K562 (cell line): Measurements from ENCODE around the gene WIPF2. TPM values are rescaled to one million over a fixed set of nuclear protein-coding genes. Genes with fewer than 3 reads are reported as not detected.

ENCODE experiments used
- ATAC-seq: fragments of 200-7000 bp; cut with Tn5 transposase; 3 replicates; pipeline ENCODE4 v1.9.1; 2020; ENCODE audit warnings: moderate library complexity
- BruUV-seq: library from RNA; stranded (reverse); fragments of 400-500 nt; replicated peaks from 2 replicates; lab custom pipeline; 2021; lab: Mats Ljungman, UMichigan
- CTCF ChIA-PET: fragments of 300-600 bp; formaldehyde crosslinking; extraction: SDS; loops from one replicate; lab custom pipeline; 2021; ENCODE audit warnings: low intra/inter-chr PET ratio; lab: Yijun Ruan, JAX
- POLR2A ChIA-PET: fragments of 300-600, 350-650 bp; sonication (Branson Sonifier 250); formaldehyde crosslinking; extraction: SDS; loops from one replicate; lab custom pipeline; 2021; ENCODE audit warnings: antibody characterized with exemption, inconsistent platforms; lab: Yijun Ruan, JAX
- DNase-seq, 4 experiments: peaks; one replicate each; pipeline versions ENCODE4 v3.0.0 to v3.0.0-alpha.2; 2011 to 2018; ENCODE audit warnings: low spot score in 3 of 4, mixed read lengths in 3 of 4; ENCODE audit errors: extremely low read depth in 1 of 4
- FAIRE-seq: peaks from 2 replicates; lab custom pipeline; 2011; peaks lifted over from hg19 to GRCh38; lab: Jason Lieb, UNC
- H2AFZ ChIP-seq: 2 replicates; pipeline ENCODE4 v1.6.0; 2011; ENCODE audit warnings: low read depth, low read length, control low read depth, inconsistent platforms
- H3K27ac ChIP-seq: fragments of 200-600 bp; 3 replicates; pipeline ENCODE4 v1.8.0; 2011; ENCODE audit warnings: low read depth, mild to moderate bottlenecking, control low read depth, inconsistent platforms, low read length, moderate library complexity, mixed read lengths; ENCODE audit errors: extremely low read depth
- H3K27me3 ChIP-seq, 2 experiments: fragments of 300-600 bp in 1 of 2; 2 replicates in 1 of 2; 3 replicates in 1 of 2; pipeline versions ENCODE4 v1.6.0 to v1.8.0; 2011; ENCODE audit warnings: inconsistent platforms in 2 of 2, low read length in 2 of 2, mild to moderate bottlenecking in 1 of 2, mixed read lengths in 1 of 2, moderate library complexity in 1 of 2; ENCODE audit not compliant: control insufficient read depth in 2 of 2, insufficient read depth in 2 of 2
- H3K36me3 ChIP-seq: fragments of 300-600 bp; 3 replicates; pipeline ENCODE4 v1.8.0; 2011; ENCODE audit warnings: mild to moderate bottlenecking, low read length, inconsistent platforms; ENCODE audit not compliant: control insufficient read depth, insufficient read depth
- H3K4me1 ChIP-seq, 2 experiments: fragments of 200-600 bp in 1 of 2; replicated peaks in 1 of 2; 2 replicates in 1 of 2; 3 replicates in 1 of 2; pipeline versions ENCODE4 v1.5.1 to v1.8.0; 2011; ENCODE audit warnings: inconsistent platforms in 2 of 2, low read length in 2 of 2, mild to moderate bottlenecking in 1 of 2, mixed read lengths in 1 of 2, moderate library complexity in 1 of 2; ENCODE audit not compliant: control insufficient read depth in 2 of 2, insufficient read depth in 2 of 2
- H3K4me2 ChIP-seq: 2 replicates; pipeline ENCODE4 v1.6.1; 2011; ENCODE audit warnings: low read length, control low read depth, inconsistent platforms, mixed read lengths; ENCODE audit not compliant: insufficient read depth
- H3K4me3 ChIP-seq: fragments of 200-600 bp; sonication (generic), shearing (Covaris generic); 2 replicates; pipeline ENCODE4 v1.5.1; 2016; ENCODE audit warnings: control low read depth, inconsistent platforms
- H3K79me2 ChIP-seq: fragments of 200-600 bp; 3 replicates; pipeline ENCODE4 v1.8.0; 2011; ENCODE audit warnings: low read length, inconsistent platforms; ENCODE audit not compliant: control insufficient read depth, insufficient read depth
- H3K9ac ChIP-seq, 2 experiments: 2 replicates each; pipeline versions ENCODE4 v1.6.0 to v1.6.1; 2011; ENCODE audit warnings: low read depth in 2 of 2, low read length in 2 of 2, control low read depth in 1 of 2, inconsistent platforms in 1 of 2, mild to moderate bottlenecking in 1 of 2, mixed read lengths in 1 of 2; ENCODE audit not compliant: insufficient read depth in 1 of 2
- H3K9me1 ChIP-seq: one replicate; pipeline ENCODE4 v1.6.0; 2011; ENCODE audit warnings: inconsistent platforms, mild to moderate bottlenecking, low read length, moderate library complexity; ENCODE audit not compliant: control insufficient read depth, insufficient read depth
- H3K9me3 ChIP-seq: replicated peaks from 2 replicates; pipeline ENCODE4 v1.5.1; 2011; ENCODE audit warnings: low read depth, low read length, inconsistent platforms; ENCODE audit not compliant: control insufficient read depth, insufficient read depth
- H4K20me1 ChIP-seq: replicated peaks from 2 replicates; pipeline ENCODE4 v1.6.1; 2011; ENCODE audit warnings: low read length, inconsistent platforms, mixed read lengths; ENCODE audit not compliant: control insufficient read depth, insufficient read depth
- ARNT ChIP-seq, 2 experiments: fragments of 450-650 bp; IDR thresholded peaks; 2 replicates each; pipeline ENCODE4 v1.6.1; 2016; ENCODE audit warnings: mild to moderate bottlenecking in 1 of 2
- GTF2F1 ChIP-seq: IDR thresholded peaks from 2 replicates; pipeline ENCODE4 v1.6.1; 2011; ENCODE audit warnings: low read depth, low read length, improper control_type of control experiment
- L3MBTL2 ChIP-seq: fragments of 450-650 bp; IDR thresholded peaks from 2 replicates; pipeline ENCODE4 v1.6.1; 2016; ENCODE audit warnings: mild to moderate bottlenecking, moderate library complexity
- MTA2 ChIP-seq: fragments of 450-650 bp; IDR thresholded peaks from 2 replicates; pipeline ENCODE4 v1.6.1; 2016; ENCODE audit warnings: low read depth
- NCOA2 ChIP-seq, 2 experiments: fragments of 450-650 bp; IDR thresholded peaks; 2 replicates each; pipeline ENCODE4 v1.6.1; 2018; ENCODE audit warnings: mild to moderate bottlenecking in 2 of 2, moderate library complexity in 1 of 2; ENCODE audit not compliant: partially characterized antibody in 2 of 2
- TCF3 ChIP-seq: sonication (generic); formaldehyde crosslinking; IDR thresholded peaks from 2 replicates; pipeline ENCODE4 v1.4.0; 2020; ENCODE audit warnings: mild to moderate bottlenecking, missing genetic modification reagents
- WGBS: fragments of 100-300 bp; shearing (Covaris generic); methylation state at CpG from one replicate; pipeline ENCODE4 v1.1.6; 2016; ENCODE audit warnings: low coverage, mixed read lengths; ENCODE audit not compliant: insufficient coverage; ENCODE audit errors: missing lambda C conversion rate; 5-methylcytosine and 5-hydroxymethylcytosine counted together
- in situ Hi-C: fragments of 300-500 bp; cut with MboI; formaldehyde crosslinking; loops from 4 replicates; pipeline ENCODE4 v1.15.0; 2018; ENCODE audit warnings: inconsistent platforms, mixed read lengths
- intact Hi-C: fragments of 100-400 bp; cut with micrococcal nuclease; formaldehyde crosslinking; loops from 2 replicates; pipeline ENCODE4 v1.14.2; 2022
- polyA plus RNA-seq, 8 experiments: library from polyadenylated mRNA; depleted of rRNA in 4 of 8; stranded (reverse) in 5 of 8; unstranded in 3 of 8; fragments of >200 nt; fragmentation: Nextera tagmentation in 2 of 8; fragmentation: Illumina TruSeq in 1 of 8; extraction: Ambion mirVana in 2 of 8; extraction: Trizol in 1 of 8; gene quantifications; 2 replicates each; pipeline versions ENCODE4 v1.2.1 to v1.2.3, GENCODE V29; 2011 to 2014; ENCODE audit warnings: inconsistent platforms in 1 of 8, missing spikeins in 1 of 8
- total RNA-seq, 7 experiments: library from RNA; depleted of rRNA in 6 of 7; stranded (reverse); fragments of >200 nt in 6 of 7; fragmentation: Illumina TruSeq in 2 of 7; extraction: Trizol in 2 of 7; gene quantifications; 2 replicates each; pipeline versions ENCODE4 v1.2.1 to v1.2.3, GENCODE V29; 2011 to 2021; ENCODE audit warnings: low replicate concordance in 1 of 7
- TF ChIP-seq, protein P1 (sequence below): sonication (generic); formaldehyde crosslinking; IDR thresholded peaks from 2 replicates; pipeline ENCODE4 v1.8.1; 2023; ENCODE audit warnings: mild to moderate bottlenecking, missing genetic modification reagents
- TF ChIP-seq, protein P2 (sequence below): fragments of 250-450 bp; sonication (Bioruptor Pico); IDR thresholded peaks from 2 replicates; pipeline ENCODE4 v1.8.0; 2021; ENCODE audit warnings: mild to moderate bottlenecking, moderate library complexity
- TF ChIP-seq, protein P3 (sequence below), 2 experiments: fragments of 150-350 bp in 1 of 2; IDR thresholded peaks; 2 replicates each; pipeline ENCODE4 v1.6.1; 2012 to 2016; ENCODE audit warnings: low read depth in 2 of 2, low read length in 2 of 2, mild to moderate bottlenecking in 1 of 2, moderate library complexity in 1 of 2
- TF ChIP-seq, protein P4 (sequence below): fragments of 250-450 bp; sonication (Bioruptor Pico); IDR thresholded peaks from 2 replicates; pipeline ENCODE4 v1.5.0; 2021; ENCODE audit warnings: mild to moderate bottlenecking, moderate library complexity

WIPF2 gene
- total and polyA plus RNA-seq, 9 of the 15 experiments (the other 6 are each of a cell fraction or from before 2014, with no cell fraction given), result 3.6 to 15.0 (median 5.3) TPM

DNA sequence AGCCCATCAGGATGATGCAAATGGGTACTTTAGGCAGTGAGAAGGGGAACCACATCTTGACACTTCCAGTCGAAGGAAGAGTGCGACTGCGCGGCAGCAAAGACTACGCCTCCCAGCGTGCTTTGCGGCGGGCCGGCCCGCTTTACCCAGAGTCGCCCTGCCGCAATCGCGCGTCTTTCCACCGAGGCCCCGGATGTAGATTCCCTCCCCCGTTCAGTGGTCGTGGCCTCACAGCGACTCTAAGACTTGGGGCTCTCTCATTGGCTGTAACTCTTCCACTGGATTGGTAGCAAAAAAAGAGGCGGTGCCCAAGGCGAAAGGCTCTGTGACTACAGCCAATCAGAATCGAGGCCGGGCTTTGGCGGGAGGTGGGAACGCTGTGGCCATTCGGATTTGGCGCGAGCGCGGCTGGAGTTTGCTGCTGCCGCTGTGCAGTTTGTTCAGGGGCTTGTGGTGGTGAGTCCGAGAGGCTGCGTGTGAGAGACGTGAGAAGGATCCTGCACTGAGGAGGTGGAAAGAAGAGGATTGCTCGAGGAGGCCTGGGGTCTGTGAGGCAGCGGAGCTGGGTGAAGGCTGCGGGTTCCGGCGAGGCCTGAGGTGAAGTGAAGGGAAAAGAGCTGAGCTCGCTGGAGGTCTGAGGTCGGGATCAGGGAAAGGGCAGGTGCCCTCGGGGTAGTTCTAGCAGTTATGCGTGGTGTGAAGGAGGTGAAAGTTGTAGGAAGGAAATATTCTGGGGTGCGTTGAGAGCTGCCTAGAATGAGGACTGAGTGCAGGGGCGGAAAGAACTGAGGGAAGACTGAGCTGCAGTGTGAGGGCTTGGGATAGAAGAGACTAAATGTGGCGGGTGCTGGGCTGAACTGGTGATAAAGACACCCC lies 68.6 kb downstream of the WIPF2 start, which contains the start of gene CDC6:
Gene CDC6 (plus strand): TSS at position 386 of the 876 bp plus-strand sequence. CDS start 1,542 bp downstream, outside the sequence.
- TSS peak; percentile 69 for BruUV-seq
- Histone ChIP-seq H2AFZ (peak within 1 kb of the TSS; percentile 89), H3K9me1 (no peaks in the 10 kb centered on the region), H4K20me1 (no peaks in the 10 kb centered on the region), H3K4me3 (peak within 1 kb of the TSS; percentile 89), H3K4me1 (peaks cover 0 to 7% of the 10 kb centered on the region in 2 experiments; a peak in 2 of 5 replicates), H3K9ac (peak within 1 kb of the TSS; percentile 98 to 100), H3K27me3 (no peaks in the 10 kb centered on the region), H3K27ac (peak within 1 kb of the TSS; percentile 95), H3K4me2 (peak within 1 kb of the TSS; percentile 96), H3K36me3 (peaks cover 35% of the 10 kb centered on the region), H3K9me3 (no peaks in the 10 kb centered on the region), H3K79me2 (peaks cover 41% of the 10 kb centered on the region)
- peak; percentile 98 to 99 (median 99) for DNase-seq
- peak; percentile 98 for FAIRE-seq
- ATAC-seq, result peak; percentile 98
- intact Hi-C loops (loop anchor here (5.0 kb wide), 3 partner anchors 65 to 275 kb away; no protein-coding TSS in a partner anchor), in situ Hi-C loops (loop anchor here (5.0 to 25.0 kb wide), 2 partner anchors 95 to 275 kb away; partner anchors contain the start of gene CSF3)
- CTCF ChIA-PET, result interaction anchor here (0.9 to 1.2 kb wide), 2 partner anchors 16 to 85 kb away, joined by 3 to 6 read pairs; no protein-coding TSS in a partner anchor
- 1% methylated on average over 46 of the region's 47 CpGs for WGBS
- POLR2A ChIA-PET, result interaction anchor here (0.6 to 3.4 kb wide), 15 partner anchors 9 to 762 kb away, joined by 3 to 16 read pairs (median 4); no protein-coding TSS in a partner anchor
- TF ChIP-seq, protein P1, sequence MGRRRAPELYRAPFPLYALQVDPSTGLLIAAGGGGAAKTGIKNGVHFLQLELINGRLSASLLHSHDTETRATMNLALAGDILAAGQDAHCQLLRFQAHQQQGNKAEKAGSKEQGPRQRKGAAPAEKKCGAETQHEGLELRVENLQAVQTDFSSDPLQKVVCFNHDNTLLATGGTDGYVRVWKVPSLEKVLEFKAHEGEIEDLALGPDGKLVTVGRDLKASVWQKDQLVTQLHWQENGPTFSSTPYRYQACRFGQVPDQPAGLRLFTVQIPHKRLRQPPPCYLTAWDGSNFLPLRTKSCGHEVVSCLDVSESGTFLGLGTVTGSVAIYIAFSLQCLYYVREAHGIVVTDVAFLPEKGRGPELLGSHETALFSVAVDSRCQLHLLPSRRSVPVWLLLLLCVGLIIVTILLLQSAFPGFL (CRISPR knock-in tag), result no peak
- TF ChIP-seq, protein P2, sequence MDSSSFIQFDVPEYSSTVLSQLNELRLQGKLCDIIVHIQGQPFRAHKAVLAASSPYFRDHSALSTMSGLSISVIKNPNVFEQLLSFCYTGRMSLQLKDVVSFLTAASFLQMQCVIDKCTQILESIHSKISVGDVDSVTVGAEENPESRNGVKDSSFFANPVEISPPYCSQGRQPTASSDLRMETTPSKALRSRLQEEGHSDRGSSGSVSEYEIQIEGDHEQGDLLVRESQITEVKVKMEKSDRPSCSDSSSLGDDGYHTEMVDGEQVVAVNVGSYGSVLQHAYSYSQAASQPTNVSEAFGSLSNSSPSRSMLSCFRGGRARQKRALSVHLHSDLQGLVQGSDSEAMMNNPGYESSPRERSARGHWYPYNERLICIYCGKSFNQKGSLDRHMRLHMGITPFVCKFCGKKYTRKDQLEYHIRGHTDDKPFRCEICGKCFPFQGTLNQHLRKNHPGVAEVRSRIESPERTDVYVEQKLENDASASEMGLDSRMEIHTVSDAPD, result no peak
- TF ChIP-seq ARNT (IDR thresholded peaks at IDR 0.05) (peak in 1 of 2 experiments; percentile 66; a peak in 1 of 4 replicates), L3MBTL2 (peak; percentile 85), NCOA2 (IDR thresholded peaks at IDR 0.05; ENCODE audit: partially characterized antibody in 2 of 2) (no peak), TCF3 (CRISPR knock-in tag) (no peak), MTA2 (no peak), GTF2F1 (peak; percentile 89; the same call in 1 of the 2 replicates)
- TF ChIP-seq, protein P3, sequence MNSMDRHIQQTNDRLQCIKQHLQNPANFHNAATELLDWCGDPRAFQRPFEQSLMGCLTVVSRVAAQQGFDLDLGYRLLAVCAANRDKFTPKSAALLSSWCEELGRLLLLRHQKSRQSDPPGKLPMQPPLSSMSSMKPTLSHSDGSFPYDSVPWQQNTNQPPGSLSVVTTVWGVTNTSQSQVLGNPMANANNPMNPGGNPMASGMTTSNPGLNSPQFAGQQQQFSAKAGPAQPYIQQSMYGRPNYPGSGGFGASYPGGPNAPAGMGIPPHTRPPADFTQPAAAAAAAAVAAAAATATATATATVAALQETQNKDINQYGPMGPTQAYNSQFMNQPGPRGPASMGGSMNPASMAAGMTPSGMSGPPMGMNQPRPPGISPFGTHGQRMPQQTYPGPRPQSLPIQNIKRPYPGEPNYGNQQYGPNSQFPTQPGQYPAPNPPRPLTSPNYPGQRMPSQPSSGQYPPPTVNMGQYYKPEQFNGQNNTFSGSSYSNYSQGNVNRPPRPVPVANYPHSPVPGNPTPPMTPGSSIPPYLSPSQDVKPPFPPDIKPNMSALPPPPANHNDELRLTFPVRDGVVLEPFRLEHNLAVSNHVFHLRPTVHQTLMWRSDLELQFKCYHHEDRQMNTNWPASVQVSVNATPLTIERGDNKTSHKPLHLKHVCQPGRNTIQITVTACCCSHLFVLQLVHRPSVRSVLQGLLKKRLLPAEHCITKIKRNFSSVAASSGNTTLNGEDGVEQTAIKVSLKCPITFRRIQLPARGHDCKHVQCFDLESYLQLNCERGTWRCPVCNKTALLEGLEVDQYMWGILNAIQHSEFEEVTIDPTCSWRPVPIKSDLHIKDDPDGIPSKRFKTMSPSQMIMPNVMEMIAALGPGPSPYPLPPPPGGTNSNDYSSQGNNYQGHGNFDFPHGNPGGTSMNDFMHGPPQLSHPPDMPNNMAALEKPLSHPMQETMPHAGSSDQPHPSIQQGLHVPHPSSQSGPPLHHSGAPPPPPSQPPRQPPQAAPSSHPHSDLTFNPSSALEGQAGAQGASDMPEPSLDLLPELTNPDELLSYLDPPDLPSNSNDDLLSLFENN (IDR thresholded peaks at IDR 0.05; ENCODE audit: low read depth in 2 of 2, low read length in 2 of 2), result peak in 1 of 2 experiments; percentile 61; a peak in 2 of 4 replicates
- TF ChIP-seq, protein P4, sequence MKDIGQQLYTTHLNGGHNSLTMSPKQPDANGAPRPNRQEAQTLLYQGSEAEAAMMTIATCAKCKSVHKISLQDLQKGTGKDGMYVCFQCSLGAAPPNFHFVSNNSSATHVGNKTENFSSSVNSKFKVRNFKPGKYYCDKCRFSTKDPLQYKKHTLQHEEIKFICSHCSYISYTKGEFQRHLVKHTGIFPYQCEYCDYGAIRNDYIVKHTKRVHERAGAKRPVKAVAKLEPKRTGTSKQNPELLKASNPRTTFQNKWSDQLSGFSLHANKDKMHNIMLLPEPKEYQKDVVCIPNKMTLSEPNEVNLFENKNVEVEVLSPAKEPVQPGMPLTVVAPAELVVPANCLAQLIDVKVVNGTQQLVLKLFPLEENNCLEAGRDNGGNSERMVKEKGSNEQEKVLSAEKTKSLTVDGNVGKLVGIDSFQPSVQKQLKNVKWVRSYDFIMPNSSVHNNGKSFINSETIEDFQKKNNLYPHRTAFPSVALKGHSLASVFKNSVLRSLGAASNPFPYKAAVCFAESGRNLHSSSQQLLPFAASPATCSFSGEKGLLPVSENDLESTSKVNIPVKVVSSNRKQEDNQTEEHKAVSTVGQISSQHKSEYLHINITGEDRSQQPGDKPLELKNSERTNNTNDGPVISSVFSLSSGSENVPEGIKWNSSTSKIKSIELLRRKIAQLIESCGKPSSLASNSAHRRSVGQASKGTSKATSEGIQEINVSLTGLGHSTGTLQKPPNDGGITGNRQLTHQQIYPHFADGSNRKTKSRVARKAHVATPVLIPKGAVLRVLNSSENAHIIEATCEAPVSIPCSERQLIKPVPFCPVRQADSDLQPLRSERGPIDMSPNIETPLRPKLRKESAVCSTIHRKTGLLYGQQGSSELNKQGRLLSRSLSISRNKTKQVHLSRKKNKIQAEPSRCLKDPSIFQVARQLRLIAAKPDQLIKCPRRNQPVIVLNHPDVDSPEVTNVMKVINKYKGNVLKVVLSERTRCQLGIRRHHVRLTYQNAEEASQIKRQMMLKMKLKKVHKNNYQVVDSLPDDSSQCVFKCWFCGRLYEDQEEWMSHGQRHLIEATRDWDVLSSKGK, result no peak
